HEK293 (cell line): ENCODE results near the gene RNF13.

ENCODE experiments used
- CTCF ChIA-PET: fragments of 350-600 bp; formaldehyde crosslinking; extraction: SDS; loops from one replicate; lab custom pipeline; 2021; ENCODE audit warnings: antibody characterized with exemption; lab: Yijun Ruan, JAX
- POLR2A ChIA-PET: fragments of 300-600 bp; formaldehyde crosslinking; extraction: SDS; loops from one replicate; lab custom pipeline; 2020; ENCODE audit warnings: antibody characterized with exemption, inconsistent platforms; lab: Yijun Ruan, JAX
- H3K27ac ChIP-seq: fragments of 200-500 bp; sonication (Bioruptor generic); 2 replicates; pipeline ENCODE4 v1.5.1; 2014; ENCODE audit warnings: low read depth, low read length, control low read depth, inconsistent platforms; ENCODE audit errors: extremely low read depth
- H3K36me3 ChIP-seq, 2 experiments: fragments of 200-500 bp in 1 of 2; sonication (Bioruptor generic) in 1 of 2; 1 replicate in 1 of 2; 2 replicates in 1 of 2; pipeline ENCODE4 v1.5.1; 2014 to 2017; ENCODE audit warnings: inconsistent platforms in 2 of 2, low read length in 2 of 2; ENCODE audit not compliant: control insufficient read depth in 2 of 2, insufficient read depth in 1 of 2
- H3K4me1 ChIP-seq: fragments of 200-500 bp; sonication (Bioruptor generic); 2 replicates; pipeline ENCODE4 v1.5.1; 2014; ENCODE audit warnings: mild to moderate bottlenecking, low read length, inconsistent platforms; ENCODE audit not compliant: control insufficient read depth, insufficient read depth
- H3K4me3 ChIP-seq: 2 replicates; pipeline ENCODE4 v1.5.1; 2011; ENCODE audit warnings: low read depth, mild to moderate bottlenecking, control low read depth, low read length, moderate library complexity
- H3K9me3 ChIP-seq: fragments of 200-500 bp; sonication (Bioruptor generic); 2 replicates; pipeline ENCODE4 v1.5.1; 2014; ENCODE audit warnings: low read depth, low read length, inconsistent platforms; ENCODE audit not compliant: control insufficient read depth, insufficient read depth
- BCL11A ChIP-seq: fragments of 450-650 bp; formaldehyde crosslinking; IDR thresholded peaks from 2 replicates; pipeline ENCODE4 v1.5.1; 2016; ENCODE audit warnings: low read depth, missing biosample characterization, missing genetic modification characterization
- IKZF3 ChIP-seq: fragments of 450-650 bp; IDR thresholded peaks from 2 replicates; pipeline ENCODE4 v1.5.0; 2018; ENCODE audit warnings: missing biosample characterization, mild to moderate bottlenecking, missing genetic modification characterization, moderate library complexity
- KLF9 ChIP-seq: fragments of 450-650 bp; formaldehyde crosslinking; IDR thresholded peaks from 2 replicates; pipeline ENCODE4 v1.5.1; 2016; ENCODE audit warnings: missing biosample characterization, missing genetic modification characterization, low read depth
- MZF1 ChIP-seq: fragments of 450-650 bp; formaldehyde crosslinking; IDR thresholded peaks from 2 replicates; pipeline ENCODE4 v1.5.1; 2017; ENCODE audit warnings: missing biosample characterization, missing genetic modification characterization, borderline replicate concordance
- PRDM10 ChIP-seq: fragments of 450-650 bp; formaldehyde crosslinking; IDR thresholded peaks from 2 replicates; pipeline ENCODE4 v1.5.1; 2016; ENCODE audit warnings: missing biosample characterization, missing genetic modification characterization
- PRDM6 ChIP-seq: fragments of 450-650 bp; formaldehyde crosslinking; IDR thresholded peaks from 2 replicates; pipeline ENCODE4 v1.5.1; 2017; ENCODE audit warnings: missing biosample characterization, missing genetic modification characterization
- RBAK ChIP-seq: fragments of 450-650 bp; formaldehyde crosslinking; IDR thresholded peaks from 2 replicates; pipeline ENCODE4 v1.5.1; 2016; ENCODE audit warnings: missing biosample characterization, missing genetic modification characterization
- SCRT1 ChIP-seq: fragments of 450-650 bp; formaldehyde crosslinking; IDR thresholded peaks from 2 replicates; pipeline ENCODE4 v1.5.1; 2016; ENCODE audit warnings: missing biosample characterization, missing genetic modification characterization, borderline replicate concordance
- SCRT2 ChIP-seq: fragments of 450-650 bp; formaldehyde crosslinking; IDR thresholded peaks from 2 replicates; pipeline ENCODE4 v1.5.1; 2016; ENCODE audit warnings: missing biosample characterization, missing genetic modification characterization
- ZBTB48 ChIP-seq: fragments of 450-650 bp; formaldehyde crosslinking; IDR thresholded peaks from 2 replicates; pipeline ENCODE4 v1.5.1; 2016; ENCODE audit warnings: missing biosample characterization, missing genetic modification characterization
- ZBTB49 ChIP-seq: fragments of 450-650 bp; formaldehyde crosslinking; IDR thresholded peaks from 2 replicates; pipeline ENCODE4 v1.5.1; 2016; ENCODE audit warnings: missing biosample characterization, missing genetic modification characterization, low read depth
- ZNF169 ChIP-seq: fragments of 450-650 bp; formaldehyde crosslinking; IDR thresholded peaks from 2 replicates; pipeline ENCODE4 v1.5.1; 2016; ENCODE audit warnings: missing biosample characterization, missing genetic modification characterization
- ZNF239 ChIP-seq: fragments of 450-650 bp; formaldehyde crosslinking; IDR thresholded peaks from 2 replicates; pipeline ENCODE4 v1.5.1; 2016; ENCODE audit warnings: missing biosample characterization, missing genetic modification characterization
- ZNF426 ChIP-seq: fragments of 450-650 bp; formaldehyde crosslinking; IDR thresholded peaks from 2 replicates; pipeline ENCODE4 v1.5.1; 2017; ENCODE audit warnings: missing biosample characterization, missing genetic modification characterization, mild to moderate bottlenecking, inconsistent platforms, moderate library complexity
- ZNF473 ChIP-seq: fragments of 450-650 bp; formaldehyde crosslinking; IDR thresholded peaks from 2 replicates; pipeline ENCODE4 v1.5.1; 2017; ENCODE audit warnings: missing biosample characterization, missing genetic modification characterization
- ZNF501 ChIP-seq: fragments of 450-650 bp; formaldehyde crosslinking; IDR thresholded peaks from 2 replicates; pipeline ENCODE4 v1.5.1; 2016; ENCODE audit warnings: missing biosample characterization, missing genetic modification characterization
- ZNF510 ChIP-seq: fragments of 450-650 bp; formaldehyde crosslinking; IDR thresholded peaks from 2 replicates; pipeline ENCODE4 v1.5.1; 2018; ENCODE audit warnings: mild to moderate bottlenecking, missing genetic modification characterization, missing biosample characterization; ENCODE audit not compliant: insufficient replicate concordance
- ZNF560 ChIP-seq: fragments of 450-650 bp; formaldehyde crosslinking; IDR thresholded peaks from 2 replicates; pipeline ENCODE4 v1.5.1; 2017; ENCODE audit warnings: missing biosample characterization, missing genetic modification characterization, borderline replicate concordance
- ZNF585B ChIP-seq: fragments of 450-650 bp; formaldehyde crosslinking; IDR thresholded peaks from 2 replicates; pipeline ENCODE4 v1.5.1; 2016; ENCODE audit warnings: missing biosample characterization, missing genetic modification characterization
- ZNF623 ChIP-seq: fragments of 450-650 bp; formaldehyde crosslinking; IDR thresholded peaks from 2 replicates; pipeline ENCODE4 v1.5.1; 2016; ENCODE audit warnings: missing biosample characterization, missing genetic modification characterization
- ZSCAN16 ChIP-seq: fragments of 450-650 bp; formaldehyde crosslinking; IDR thresholded peaks from 2 replicates; pipeline ENCODE4 v1.5.1; 2016; ENCODE audit warnings: missing biosample characterization, missing genetic modification characterization
- TF ChIP-seq, protein P1 (sequence below): fragments of 450-650 bp; formaldehyde crosslinking; IDR thresholded peaks from 2 replicates; pipeline ENCODE4 v1.5.1; 2016; ENCODE audit warnings: missing biosample characterization, missing genetic modification characterization, low read depth
- TF ChIP-seq, protein P2 (sequence below): fragments of 450-650 bp; formaldehyde crosslinking; IDR thresholded peaks from 2 replicates; pipeline ENCODE4 v1.5.1; 2016; ENCODE audit warnings: missing biosample characterization, missing genetic modification characterization
- TF ChIP-seq, protein P3 (sequence below): fragments of 450-650 bp; formaldehyde crosslinking; IDR thresholded peaks from 2 replicates; pipeline ENCODE4 v1.5.1; 2016; ENCODE audit warnings: missing biosample characterization, missing genetic modification characterization

The RNF13 gene

DNA sequence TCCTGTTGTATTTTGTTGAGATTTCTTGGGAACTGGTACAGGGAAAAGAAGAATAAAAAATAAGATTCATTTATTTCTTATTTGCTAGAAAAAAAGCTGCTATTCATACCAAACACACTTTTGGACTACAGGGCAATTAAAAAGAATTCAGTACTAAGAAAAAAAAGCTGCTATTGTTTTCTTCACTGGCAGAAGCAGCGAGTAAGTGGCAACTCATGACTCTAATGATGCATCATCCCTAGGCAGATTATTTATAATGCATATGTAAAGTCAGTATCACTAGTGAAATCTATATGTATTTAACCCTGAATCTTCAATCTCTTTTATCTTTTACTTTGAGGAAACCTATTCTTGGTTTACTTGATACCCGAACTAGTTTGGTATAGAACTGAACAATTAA lies 142.4 kb downstream of the RNF13 start (continued):
- TF ChIP-seq ZBTB49 (tag by site-specific recombination) (no peak), ZNF510 (tag by site-specific recombination) (no peak), ZSCAN16 (tag by site-specific recombination) (no peak), ZBTB48 (tag by site-specific recombination) (no peak), SCRT1 (no peak), IKZF3 (tag by site-specific recombination) (no peak), SCRT2 (tag by site-specific recombination) (no peak), BCL11A (tag by site-specific recombination) (no peak)
- TF ChIP-seq, protein P1, sequence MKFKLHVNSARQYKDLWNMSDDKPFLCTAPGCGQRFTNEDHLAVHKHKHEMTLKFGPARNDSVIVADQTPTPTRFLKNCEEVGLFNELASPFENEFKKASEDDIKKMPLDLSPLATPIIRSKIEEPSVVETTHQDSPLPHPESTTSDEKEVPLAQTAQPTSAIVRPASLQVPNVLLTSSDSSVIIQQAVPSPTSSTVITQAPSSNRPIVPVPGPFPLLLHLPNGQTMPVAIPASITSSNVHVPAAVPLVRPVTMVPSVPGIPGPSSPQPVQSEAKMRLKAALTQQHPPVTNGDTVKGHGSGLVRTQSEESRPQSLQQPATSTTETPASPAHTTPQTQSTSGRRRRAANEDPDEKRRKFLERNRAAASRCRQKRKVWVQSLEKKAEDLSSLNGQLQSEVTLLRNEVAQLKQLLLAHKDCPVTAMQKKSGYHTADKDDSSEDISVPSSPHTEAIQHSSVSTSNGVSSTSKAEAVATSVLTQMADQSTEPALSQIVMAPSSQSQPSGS (tag by site-specific recombination) = no peak

DNA sequence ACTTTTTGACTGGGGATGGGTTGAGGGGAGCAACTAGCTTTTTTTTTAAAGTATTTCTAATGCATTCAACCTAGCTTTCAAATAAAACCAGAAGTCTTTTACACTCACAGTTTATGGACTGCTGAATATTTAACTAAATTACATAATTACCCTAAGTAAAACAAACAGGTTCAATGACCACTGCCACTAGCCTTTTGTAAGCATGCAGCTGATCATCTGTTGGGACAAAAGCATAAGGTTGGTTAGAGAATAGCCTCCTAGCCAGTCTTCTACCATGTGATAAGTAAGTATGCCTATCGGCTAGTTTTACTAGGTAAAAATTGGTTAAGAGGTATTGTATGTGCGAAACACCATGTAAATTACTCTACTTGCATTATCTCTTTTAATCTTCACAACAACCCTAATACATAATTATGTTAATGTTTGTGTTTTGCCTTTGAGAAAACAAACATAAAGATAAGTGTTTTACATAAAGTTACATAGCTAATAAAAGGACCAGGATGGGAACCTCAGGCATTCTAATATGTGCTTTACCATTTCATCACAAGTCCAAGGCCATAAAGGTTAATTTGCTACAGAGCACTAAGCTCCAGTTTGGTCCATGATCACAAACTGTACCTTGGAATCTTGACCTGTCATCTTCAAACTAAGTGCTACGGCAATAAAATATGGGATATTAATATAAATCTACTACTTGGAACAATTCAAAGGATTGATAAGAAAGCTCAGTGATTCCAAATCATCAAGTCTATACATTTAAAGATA lies 144.5 kb downstream of the RNF13 start:
- ChIA-PET CTCF (interaction anchor here (0.6 to 2.6 kb wide), 3 partner anchors 10 to 263 kb away, joined by 3 to 6 read pairs (median 3); no protein-coding TSS in a partner anchor), POLR2A (no interaction called here)
- TF ChIP-seq PRDM10 (no peak), SCRT2 (tag by site-specific recombination) (no peak), ZNF169 (no peak), ZNF473 (tag by site-specific recombination) (no peak), KLF9 (no peak), ZNF501 (no peak), ZNF585B (no peak), ZNF426 (tag by site-specific recombination) (no peak), RBAK (tag by site-specific recombination) (no peak), ZNF239 (tag by site-specific recombination) (no peak), ZNF560 (tag by site-specific recombination) (no peak), PRDM6 (tag by site-specific recombination) (no peak), MZF1 (tag by site-specific recombination) (no peak), ZNF623 (no peak)
- TF ChIP-seq, protein P2, sequence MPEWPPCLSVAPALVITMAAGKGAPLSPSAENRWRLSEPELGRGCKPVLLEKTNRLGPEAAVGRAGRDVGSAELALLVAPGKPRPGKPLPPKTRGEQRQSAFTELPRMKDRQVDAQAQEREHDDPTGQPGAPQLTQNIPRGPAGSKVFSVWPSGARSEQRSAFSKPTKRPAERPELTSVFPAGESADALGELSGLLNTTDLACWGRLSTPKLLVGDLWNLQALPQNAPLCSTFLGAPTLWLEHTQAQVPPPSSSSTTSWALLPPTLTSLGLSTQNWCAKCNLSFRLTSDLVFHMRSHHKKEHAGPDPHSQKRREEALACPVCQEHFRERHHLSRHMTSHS (tag by site-specific recombination) = no peak
- TF ChIP-seq, protein P3, sequence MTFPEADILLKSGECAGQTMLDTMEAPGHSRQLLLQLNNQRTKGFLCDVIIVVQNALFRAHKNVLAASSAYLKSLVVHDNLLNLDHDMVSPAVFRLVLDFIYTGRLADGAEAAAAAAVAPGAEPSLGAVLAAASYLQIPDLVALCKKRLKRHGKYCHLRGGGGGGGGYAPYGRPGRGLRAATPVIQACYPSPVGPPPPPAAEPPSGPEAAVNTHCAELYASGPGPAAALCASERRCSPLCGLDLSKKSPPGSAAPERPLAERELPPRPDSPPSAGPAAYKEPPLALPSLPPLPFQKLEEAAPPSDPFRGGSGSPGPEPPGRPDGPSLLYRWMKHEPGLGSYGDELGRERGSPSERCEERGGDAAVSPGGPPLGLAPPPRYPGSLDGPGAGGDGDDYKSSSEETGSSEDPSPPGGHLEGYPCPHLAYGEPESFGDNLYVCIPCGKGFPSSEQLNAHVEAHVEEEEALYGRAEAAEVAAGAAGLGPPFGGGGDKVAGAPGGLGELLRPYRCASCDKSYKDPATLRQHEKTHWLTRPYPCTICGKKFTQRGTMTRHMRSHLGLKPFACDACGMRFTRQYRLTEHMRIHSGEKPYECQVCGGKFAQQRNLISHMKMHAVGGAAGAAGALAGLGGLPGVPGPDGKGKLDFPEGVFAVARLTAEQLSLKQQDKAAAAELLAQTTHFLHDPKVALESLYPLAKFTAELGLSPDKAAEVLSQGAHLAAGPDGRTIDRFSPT (tag by site-specific recombination) = no peak

More for the DNA sequence above, 144.5 kb downstream of the RNF13 start:
- Histone ChIP-seq H3K4me3 (no peak overlapping the region), H3K9me3 (no peaks in the 10 kb centered on the region), H3K4me1 (no peaks in the 10 kb centered on the region), H3K36me3 (peaks cover 0 to 16% of the 10 kb centered on the region in 2 experiments; a peak in 1 of 3 replicates), H3K27ac (no peak overlapping the region)
